Measurements from ENCODE around the gene SRM.
"Not testable (repeated sequence)": the region's sequence is repeated elsewhere in the genome, so short reads cannot be mapped to it uniquely, and the experiment has no call there.

SRM gene

DNA sequence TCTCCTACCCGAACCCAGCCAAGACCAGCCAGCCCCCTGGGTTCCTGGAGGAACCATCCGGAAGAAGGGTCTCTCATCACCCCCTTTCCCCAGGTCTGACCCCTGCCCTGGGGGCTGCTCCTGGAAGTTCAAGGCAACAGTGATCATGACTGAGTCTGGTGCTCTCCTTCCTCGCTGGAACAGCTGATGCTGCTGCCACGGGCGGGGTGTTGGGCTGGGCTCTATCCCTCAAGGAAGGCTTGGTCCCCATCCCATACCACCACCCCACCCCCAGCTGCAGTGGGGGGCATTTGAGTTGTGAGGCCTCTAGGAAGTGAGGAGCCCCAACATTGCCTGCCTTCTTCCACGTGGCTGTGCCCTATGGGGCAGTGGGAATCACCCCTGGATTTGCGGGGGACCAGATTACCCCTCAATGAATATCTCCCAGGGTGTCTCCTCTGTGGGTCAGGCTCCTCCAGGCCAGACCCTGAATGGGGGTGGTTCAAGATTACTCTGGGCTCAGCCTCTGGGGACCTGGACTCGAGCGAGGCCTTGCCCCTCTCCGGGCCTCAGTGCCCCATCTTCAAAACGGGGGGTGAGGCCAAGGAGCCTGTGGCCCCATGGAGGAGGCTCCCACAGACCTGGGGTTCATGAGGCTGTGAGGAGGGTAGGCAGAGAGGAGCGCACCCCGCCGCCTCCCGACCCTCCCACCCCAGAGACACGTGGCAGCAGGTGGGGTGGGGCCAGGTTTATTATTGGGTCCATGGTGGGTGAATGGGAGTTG lies 15.6 kb downstream of the SRM start:
- FAIRE-seq, result no peak

GRCh38 chr1:11042995-11043874 lies 16.6 kb downstream of the SRM start:
- FAIRE-seq, result no peak

- no peak for FAIRE-seq
These were observed 17.8 kb downstream of the SRM start for GRCh38 chr1:11042065-11042464.

- FAIRE-seq, result no peak
These were observed 18.8 kb downstream of the SRM start for GRCh38 chr1:11041048-11041447.

DNA sequence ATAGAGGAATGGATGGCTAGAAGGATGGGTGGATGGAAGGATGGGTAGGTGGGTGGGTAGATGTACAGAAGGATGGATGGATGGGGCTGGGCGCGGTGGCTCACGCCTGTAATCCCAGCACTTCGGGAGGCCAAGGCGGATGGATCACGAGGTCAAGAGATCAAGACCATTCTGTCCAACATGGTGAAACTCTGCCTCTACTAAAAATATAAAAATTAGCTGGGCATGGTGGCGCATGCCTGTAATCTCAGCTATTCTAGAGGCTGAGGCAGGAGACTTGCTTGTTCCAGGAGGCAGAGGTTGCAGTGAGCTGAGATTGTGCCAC lies 19.8 kb downstream of the SRM start:
- not testable (repeated sequence) for FAIRE-seq

DNA sequence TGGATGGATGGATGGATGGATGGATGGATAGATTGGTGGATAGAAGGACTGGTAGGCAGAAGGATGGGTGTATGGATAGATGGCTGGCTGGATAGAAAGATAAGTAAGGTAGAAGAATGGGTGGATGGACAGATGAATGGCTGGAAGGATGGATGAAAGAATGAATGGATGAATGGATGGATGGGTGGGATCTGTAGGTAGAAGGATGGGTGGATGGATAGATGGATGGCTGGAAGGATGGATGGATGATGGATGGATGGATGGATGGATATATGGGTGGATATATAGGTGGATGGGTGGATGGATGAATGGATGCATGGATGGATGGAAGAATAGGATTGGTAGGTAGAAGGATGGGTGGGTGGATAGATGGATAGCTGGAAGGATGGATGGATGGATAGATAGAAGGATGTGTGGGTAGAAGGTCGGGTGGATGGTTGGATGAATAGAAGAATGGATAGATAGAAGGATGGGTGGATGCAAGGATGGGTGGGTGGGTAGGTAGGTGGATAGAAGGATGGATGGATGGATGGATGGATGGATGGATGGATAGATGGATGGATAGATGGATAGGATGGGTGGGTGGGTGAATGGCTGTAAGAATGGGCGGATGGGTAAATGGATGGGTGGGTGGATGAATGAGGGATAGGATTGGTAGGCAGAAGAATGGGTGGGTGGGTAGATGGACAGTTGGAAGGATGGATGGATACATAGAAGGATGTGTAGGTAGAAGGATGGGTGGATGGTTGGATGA lies 20.3 kb downstream of the SRM start:
- no peak for FAIRE-seq

GRCh38 chr1:11037740-11038182 lies 22.1 kb downstream of the SRM start:
- FAIRE-seq, result peak; percentile 94

- not testable (repeated sequence) for FAIRE-seq
These were observed 22.6 kb downstream of the SRM start for GRCh38 chr1:11037019-11037739.

GRCh38 chr1:11031624-11032262 lies 28.1 kb downstream of the SRM start:
- no peak for FAIRE-seq

DNA sequence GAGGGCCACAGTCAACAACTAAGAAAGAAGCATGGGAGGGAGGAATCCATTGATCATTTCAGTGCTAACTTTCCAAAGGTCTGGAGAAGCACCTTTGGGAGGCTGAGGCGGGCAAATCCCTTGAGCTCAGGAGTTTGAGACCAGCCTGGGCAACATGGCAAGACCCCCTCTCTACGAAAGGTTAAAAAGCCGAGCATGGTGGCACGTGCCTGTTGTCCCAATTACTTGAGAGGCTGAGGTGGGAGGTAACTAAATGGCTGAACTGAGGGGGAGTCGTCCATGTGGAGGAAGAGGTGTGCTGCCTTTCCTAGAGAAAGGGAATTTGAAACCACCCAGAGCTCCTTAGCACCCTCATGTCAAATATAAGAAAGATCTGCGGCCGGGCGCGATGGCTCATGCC lies 29.0 kb downstream of the SRM start:
- no peak for FAIRE-seq

GRCh38 chr1:11028018-11028417 lies 31.8 kb downstream of the SRM start:
- FAIRE-seq, result no peak

DNA sequence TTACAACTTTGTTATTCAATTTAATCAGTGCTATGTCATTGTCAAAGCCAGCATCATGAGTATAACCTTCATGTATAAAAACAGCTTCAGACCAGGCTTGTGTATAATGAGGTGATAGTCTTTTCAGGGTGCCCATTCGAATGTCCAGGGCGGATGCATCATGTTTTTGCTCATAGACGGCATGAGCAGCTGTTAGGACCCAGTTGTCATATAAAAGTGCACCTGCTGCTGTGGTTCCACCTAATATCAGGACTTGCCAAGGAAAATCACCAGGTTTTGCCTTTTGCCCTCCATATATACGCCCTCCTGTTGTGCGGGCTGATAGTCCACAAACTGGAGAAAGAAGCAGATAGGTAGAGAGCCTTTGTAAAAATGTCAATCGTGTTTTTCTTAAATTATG lies 32.5 kb downstream of the SRM start:
- no peak for FAIRE-seq

DNA sequence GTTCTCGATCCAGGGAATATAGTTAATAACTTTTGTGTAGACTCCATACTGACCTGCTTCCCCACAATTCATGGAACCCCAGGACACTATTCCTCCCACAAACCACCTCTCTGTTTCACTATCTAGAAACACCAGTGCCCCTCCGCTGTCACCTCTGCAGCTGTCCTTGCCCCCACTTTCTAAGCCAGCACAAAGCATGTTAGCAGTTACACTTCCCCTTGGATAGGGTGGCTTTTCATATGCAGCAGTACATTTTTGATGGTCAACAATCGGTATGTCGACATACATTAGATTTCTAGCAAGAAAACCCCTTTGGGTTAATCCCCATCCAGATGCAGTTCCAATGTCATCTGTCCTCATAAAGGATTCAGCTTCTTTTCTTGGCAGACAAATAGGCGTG lies 32.9 kb downstream of the SRM start:
- FAIRE-seq, result no peak

GRCh38 chr1:11026052-11026451 lies 33.8 kb downstream of the SRM start:
- FAIRE-seq, result no peak

GRCh38 chr1:11025618-11026017 lies 34.2 kb downstream of the SRM start:
- FAIRE-seq, result no peak

DNA sequence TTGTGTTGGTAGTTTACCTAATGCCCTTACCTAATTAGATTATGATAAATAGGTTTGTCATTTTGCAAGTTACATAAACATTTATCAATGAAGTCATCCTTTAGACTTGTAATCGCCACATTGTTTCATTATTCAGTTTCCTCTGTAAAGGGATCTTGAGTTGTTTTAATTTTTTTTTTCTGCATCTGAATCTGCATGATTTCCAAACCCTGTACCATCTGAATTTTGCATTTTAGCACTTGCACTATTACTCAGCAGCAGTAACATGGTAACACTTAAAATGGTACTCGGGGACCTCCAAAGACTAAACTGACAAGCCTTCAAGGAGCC lies 35.0 kb downstream of the SRM start:
- no peak for FAIRE-seq

- no peak for FAIRE-seq
These were observed 35.5 kb downstream of the SRM start for GRCh38 chr1:11024154-11024873.

DNA sequence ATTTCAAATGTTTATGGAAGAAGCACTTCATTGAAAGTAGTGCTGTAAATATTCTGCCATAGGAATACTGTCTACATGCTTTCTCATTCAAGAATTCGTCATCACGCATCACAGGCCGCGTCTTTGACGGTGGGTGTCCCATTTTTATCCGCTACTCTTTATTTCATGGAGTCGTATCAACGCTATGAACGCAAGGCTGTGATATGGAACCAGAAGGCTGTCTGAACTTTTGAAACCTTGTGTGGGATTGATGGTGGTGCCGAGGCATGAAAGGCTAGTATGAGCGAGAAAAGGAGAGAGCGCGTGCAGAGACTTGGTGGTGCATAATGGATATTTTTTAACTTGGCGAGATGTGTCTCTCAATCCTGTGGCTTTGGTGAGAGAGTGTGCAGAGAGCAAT lies 36.6 kb downstream of the SRM start:
- FAIRE-seq, result no peak

GRCh38 chr1:11019971-11020370 lies 39.8 kb downstream of the SRM start:
- no peak for FAIRE-seq

DNA sequence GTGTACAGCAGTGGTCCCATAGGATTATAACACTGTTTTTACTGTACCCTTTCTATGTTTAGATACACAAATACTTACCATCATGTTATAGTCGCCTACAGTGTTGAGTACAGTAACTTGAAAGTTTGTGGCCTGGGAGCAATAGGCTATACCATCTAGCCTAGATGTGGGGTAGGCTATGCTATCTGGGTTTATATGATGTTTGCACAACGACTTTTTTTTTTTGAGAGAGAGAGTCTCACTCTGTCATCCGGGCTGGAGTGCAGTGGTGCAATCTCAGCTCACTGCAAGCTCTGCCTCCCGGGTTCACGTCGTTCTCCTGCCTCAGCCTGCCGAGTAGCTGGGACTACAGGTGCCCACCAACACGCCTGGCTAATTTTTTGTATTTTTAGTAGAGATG lies 40.5 kb downstream of the SRM start:
- FAIRE-seq, result not testable (repeated sequence)

- FAIRE-seq, result no peak
These were observed 46.7 kb downstream of the SRM start for GRCh38 chr1:11013160-11013531.
